Hepatocyte (in vitro differentiated cells): ENCODE data around the gene RAPGEF4.

Experiments used
- EZH2 ChIP-seq: fragments of 200-600 bp; sonication (generic); IDR thresholded peaks from 2 replicates; pipeline ENCODE4 v1.6.1; 2016; ENCODE audit warnings: antibody characterized with exemption, mild to moderate bottlenecking, borderline replicate concordance
- EZH2phosphoT487 ChIP-seq: fragments of 200-600 bp; sonication (generic); IDR thresholded peaks from one replicate; pipeline ENCODE4 v1.6.1; 2018; ENCODE audit warnings: antibody characterized with exemption, mild to moderate bottlenecking, low read depth, moderate library complexity; ENCODE audit not compliant: unreplicated experiment, severe bottlenecking
- TF ChIP-seq, protein P1 (sequence below): fragments of 200-600 bp; sonication (generic); IDR thresholded peaks from 2 replicates; pipeline ENCODE4 v1.5.1; 2016; ENCODE audit warnings: antibody characterized with exemption, mild to moderate bottlenecking; ENCODE audit not compliant: poor library complexity

GRCh38 chr2:172843902-172844715 is 108.5 kb downstream of the RAPGEF4 start:
- TF ChIP-seq, protein P1, sequence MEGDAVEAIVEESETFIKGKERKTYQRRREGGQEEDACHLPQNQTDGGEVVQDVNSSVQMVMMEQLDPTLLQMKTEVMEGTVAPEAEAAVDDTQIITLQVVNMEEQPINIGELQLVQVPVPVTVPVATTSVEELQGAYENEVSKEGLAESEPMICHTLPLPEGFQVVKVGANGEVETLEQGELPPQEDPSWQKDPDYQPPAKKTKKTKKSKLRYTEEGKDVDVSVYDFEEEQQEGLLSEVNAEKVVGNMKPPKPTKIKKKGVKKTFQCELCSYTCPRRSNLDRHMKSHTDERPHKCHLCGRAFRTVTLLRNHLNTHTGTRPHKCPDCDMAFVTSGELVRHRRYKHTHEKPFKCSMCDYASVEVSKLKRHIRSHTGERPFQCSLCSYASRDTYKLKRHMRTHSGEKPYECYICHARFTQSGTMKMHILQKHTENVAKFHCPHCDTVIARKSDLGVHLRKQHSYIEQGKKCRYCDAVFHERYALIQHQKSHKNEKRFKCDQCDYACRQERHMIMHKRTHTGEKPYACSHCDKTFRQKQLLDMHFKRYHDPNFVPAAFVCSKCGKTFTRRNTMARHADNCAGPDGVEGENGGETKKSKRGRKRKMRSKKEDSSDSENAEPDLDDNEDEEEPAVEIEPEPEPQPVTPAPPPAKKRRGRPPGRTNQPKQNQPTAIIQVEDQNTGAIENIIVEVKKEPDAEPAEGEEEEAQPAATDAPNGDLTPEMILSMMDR, result no peak
- TF ChIP-seq EZH2 (no peak), EZH2phosphoT487 (no peak)
